Vagina (tissue), 2 donors: Measurements from ENCODE around the gene CDKN2B-AS1. TPM values are rescaled to one million over a fixed set of nuclear protein-coding genes. Genes with fewer than 3 reads are reported as not detected.

Source experiments
- DNase-seq, 2 donors: peaks; one replicate each; pipeline ENCODE4 v3.0.0-alpha.2; 2017; ENCODE audit errors: extremely low spot score in 2 of 2
- H3K27ac ChIP-seq: fragments of 200-600 bp; sonication (generic); one replicate; pipeline ENCODE4 v1.5.1; 2019
- H3K27me3 ChIP-seq: fragments of 200-600 bp; sonication (generic); one replicate; pipeline ENCODE4 v1.5.1; 2019
- H3K36me3 ChIP-seq, 2 donors: fragments of 200-600 bp; sonication (generic); one replicate each; pipeline ENCODE4 v1.5.1; 2017 to 2019
- H3K4me1 ChIP-seq: fragments of 200-600 bp; sonication (generic); one replicate; pipeline ENCODE4 v1.5.1; 2019
- H3K4me3 ChIP-seq, 2 donors: fragments of 200-600 bp; sonication (generic); 1 replicate in 1 of 2; 2 replicates in 1 of 2; pipeline ENCODE4 v1.5.1; 2016 to 2019
- H3K9me3 ChIP-seq: fragments of 200-600 bp; sonication (generic); one replicate; pipeline ENCODE4 v1.5.1; 2019
- POLR2A ChIP-seq, 2 donors: fragments of 450-650 bp; IDR thresholded peaks; one replicate each; pipeline ENCODE4 v1.6.1; 2017; ENCODE audit warnings: antibody characterized with exemption in 2 of 2, mild to moderate bottlenecking in 2 of 2, moderate library complexity in 2 of 2
- POLR2AphosphoS5 ChIP-seq, 2 donors: sonication (generic); formaldehyde crosslinking; IDR thresholded peaks; one replicate each; pipeline ENCODE4 v1.9.0; 2017; ENCODE audit warnings: antibody characterized with exemption in 2 of 2, mild to moderate bottlenecking in 2 of 2, low read depth in 1 of 2; ENCODE audit not compliant: insufficient read depth in 1 of 2
- intact Hi-C: fragments of 100-400 bp; cut with DNase I; formaldehyde crosslinking; loops from one replicate; pipeline ENCODE4 v1.15.1; 2023
- total RNA-seq: library from RNA; depleted of rRNA; stranded (reverse); fragments of >200 nt; gene quantifications from one replicate; pipeline ENCODE4 v1.2.3, GENCODE V29; 2016
- TF ChIP-seq, protein P1 (sequence below), 3 experiments: fragments of 450-650 bp in 2 of 3; fragments of 200-600 bp in 1 of 3; sonication (generic) in 1 of 3; IDR thresholded peaks; one replicate each; pipeline ENCODE4 v1.5.1; 2017 to 2019; ENCODE audit warnings: antibody characterized with exemption in 3 of 3, mild to moderate bottlenecking in 2 of 3, moderate library complexity in 2 of 3

The CDKN2B-AS1 gene
- total RNA-seq, 1 donor from 2014 or later, result 5.9 TPM

DNA sequence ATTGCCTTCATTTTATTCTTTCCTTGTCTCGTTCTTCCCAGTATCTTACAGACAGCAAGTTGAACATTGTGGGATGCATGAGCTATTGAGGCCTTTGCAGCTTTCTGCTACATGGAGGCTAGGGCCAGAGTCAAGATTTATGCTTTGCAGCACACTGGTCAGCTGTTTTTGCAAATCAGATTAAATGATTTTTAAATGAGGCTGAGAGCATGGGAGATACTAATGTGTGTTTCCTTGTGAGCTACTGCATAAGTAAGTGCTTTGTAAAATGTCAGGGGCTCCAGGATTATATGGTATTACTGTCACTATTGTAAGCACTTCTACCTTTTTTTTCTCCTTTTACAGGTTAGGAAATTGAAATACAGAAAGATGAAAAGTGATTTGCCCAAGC is 125.6 kb downstream of the CDKN2B-AS1 start:
- peaks cover 15% of the 10 kb centered on the region for H3K4me1 ChIP-seq
- H3K36me3 ChIP-seq, result no peaks in the 10 kb centered on the region
- H3K27ac ChIP-seq, result no peak overlapping the region
- H3K4me3 ChIP-seq, result no peak overlapping the region
- intact Hi-C loops, result no loop called here
- TF ChIP-seq POLR2AphosphoS5 (IDR thresholded peaks at IDR 0.05; ENCODE audit: insufficient read depth in 1 of 2, low read depth in 1 of 2), result no peak
- TF ChIP-seq, protein P1, sequence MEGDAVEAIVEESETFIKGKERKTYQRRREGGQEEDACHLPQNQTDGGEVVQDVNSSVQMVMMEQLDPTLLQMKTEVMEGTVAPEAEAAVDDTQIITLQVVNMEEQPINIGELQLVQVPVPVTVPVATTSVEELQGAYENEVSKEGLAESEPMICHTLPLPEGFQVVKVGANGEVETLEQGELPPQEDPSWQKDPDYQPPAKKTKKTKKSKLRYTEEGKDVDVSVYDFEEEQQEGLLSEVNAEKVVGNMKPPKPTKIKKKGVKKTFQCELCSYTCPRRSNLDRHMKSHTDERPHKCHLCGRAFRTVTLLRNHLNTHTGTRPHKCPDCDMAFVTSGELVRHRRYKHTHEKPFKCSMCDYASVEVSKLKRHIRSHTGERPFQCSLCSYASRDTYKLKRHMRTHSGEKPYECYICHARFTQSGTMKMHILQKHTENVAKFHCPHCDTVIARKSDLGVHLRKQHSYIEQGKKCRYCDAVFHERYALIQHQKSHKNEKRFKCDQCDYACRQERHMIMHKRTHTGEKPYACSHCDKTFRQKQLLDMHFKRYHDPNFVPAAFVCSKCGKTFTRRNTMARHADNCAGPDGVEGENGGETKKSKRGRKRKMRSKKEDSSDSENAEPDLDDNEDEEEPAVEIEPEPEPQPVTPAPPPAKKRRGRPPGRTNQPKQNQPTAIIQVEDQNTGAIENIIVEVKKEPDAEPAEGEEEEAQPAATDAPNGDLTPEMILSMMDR (IDR thresholded peaks at IDR 0.05), result no peak
- DNase-seq, result no peak
- no peaks in the 10 kb centered on the region for H3K9me3 ChIP-seq
- H3K27me3 ChIP-seq, result no peaks in the 10 kb centered on the region

DNA sequence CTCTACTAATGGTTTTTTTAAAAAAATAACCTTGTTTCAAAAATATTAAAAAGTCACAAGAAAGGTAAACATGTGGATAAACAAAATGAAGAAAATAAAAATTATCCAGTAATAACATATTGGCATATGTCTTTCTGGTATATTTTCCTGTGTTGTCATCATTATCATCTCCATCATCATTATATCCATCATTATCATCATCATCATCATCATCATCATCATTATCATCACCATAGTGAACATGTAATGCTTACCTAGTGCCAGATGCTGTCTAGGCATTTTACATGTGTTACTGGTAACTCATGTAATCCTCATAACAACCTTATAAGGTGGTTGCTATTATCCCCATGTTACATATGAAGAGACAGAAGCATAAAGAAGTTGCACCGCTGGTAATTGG is 126.0 kb downstream of the CDKN2B-AS1 start:
- H3K9me3 ChIP-seq, result no peaks in the 10 kb centered on the region
- H3K27me3 ChIP-seq, result no peaks in the 10 kb centered on the region
- no peaks in the 10 kb centered on the region for H3K36me3 ChIP-seq
- TF ChIP-seq, protein P1 (IDR thresholded peaks at IDR 0.05), result no peak
- TF ChIP-seq POLR2A (IDR thresholded peaks at IDR 0.05) (no peak), POLR2AphosphoS5 (IDR thresholded peaks at IDR 0.05; ENCODE audit: insufficient read depth in 1 of 2, low read depth in 1 of 2) (no peak)
- H3K27ac ChIP-seq, result no peak overlapping the region
- intact Hi-C loops, result no loop called here
- no peak for DNase-seq
- H3K4me3 ChIP-seq, result no peak overlapping the region
- H3K4me1 ChIP-seq, result peaks cover 15% of the 10 kb centered on the region

DNA sequence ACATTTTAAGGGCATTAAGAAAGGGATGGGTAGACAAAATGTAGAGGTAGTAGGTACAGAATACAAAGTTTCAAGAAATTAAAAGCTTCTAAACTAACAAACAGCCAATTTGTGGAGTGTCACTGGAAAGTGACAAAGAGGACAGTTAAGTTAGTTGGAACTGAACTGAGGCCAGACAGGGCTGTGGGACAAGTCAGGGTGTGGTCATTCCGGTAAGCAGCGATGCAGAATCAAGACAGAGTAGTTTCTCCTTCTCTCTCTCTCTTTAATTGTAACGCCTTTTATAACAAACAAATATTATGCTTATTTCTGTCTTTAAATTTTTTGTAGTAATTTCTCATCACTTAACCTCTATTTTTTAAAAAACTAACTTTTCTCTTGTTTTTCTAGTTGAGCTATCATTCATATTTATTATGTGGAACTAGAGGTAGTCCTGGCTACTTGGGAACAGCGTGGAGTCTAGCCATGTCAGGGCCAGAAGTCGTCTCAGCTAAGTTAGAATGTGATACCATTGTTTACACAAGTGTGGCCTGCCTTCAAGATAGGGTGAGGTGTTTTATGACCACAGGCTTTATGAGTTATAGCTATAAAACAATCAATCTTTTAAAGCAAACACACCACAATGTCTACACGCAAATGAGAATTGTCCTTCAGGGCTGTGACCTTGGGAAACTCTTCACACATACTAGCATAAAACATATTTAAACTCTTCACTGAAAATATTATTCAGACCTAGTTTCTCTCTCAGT is 129.8 kb downstream of the CDKN2B-AS1 start:
- Histone ChIP-seq H3K4me3 (no peak overlapping the region), H3K27me3 (no peaks in the 10 kb centered on the region), H3K27ac (no peak overlapping the region), H3K9me3 (no peaks in the 10 kb centered on the region), H3K36me3 (no peaks in the 10 kb centered on the region), H3K4me1 (no peaks in the 10 kb centered on the region)
- intact Hi-C loops, result no loop called here
- no peak for DNase-seq
- TF ChIP-seq POLR2AphosphoS5 (IDR thresholded peaks at IDR 0.05; ENCODE audit: insufficient read depth in 1 of 2, low read depth in 1 of 2), result no peak
- TF ChIP-seq, protein P1 (IDR thresholded peaks at IDR 0.05), result no peak
- TF ChIP-seq POLR2A (IDR thresholded peaks at IDR 0.05), result no peak

DNA sequence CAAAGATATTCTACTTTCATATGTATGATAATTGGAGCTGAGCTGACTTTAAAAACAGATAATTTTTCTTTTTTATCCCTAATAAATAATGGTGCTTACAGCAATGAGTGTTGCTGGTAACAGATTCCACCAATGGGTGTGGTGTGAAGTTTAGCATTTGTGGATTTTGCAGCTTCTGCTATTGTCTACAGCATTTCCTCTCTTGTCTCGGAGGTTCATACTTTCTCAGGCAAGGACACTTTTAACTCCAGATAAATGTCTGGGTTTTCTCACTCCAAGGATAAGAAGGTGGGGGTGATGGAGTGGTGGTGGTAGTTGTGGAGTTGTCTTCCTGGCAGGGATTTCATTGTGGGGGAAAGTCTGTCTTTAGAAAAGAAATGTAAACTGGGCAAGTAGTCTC is 134.5 kb downstream of the CDKN2B-AS1 start:
- TF ChIP-seq POLR2AphosphoS5 (IDR thresholded peaks at IDR 0.05; ENCODE audit: insufficient read depth in 1 of 2, low read depth in 1 of 2) (no peak), POLR2A (IDR thresholded peaks at IDR 0.05) (no peak)
- TF ChIP-seq, protein P1 (IDR thresholded peaks at IDR 0.05), result no peak
- H3K27ac ChIP-seq, result no peak overlapping the region
- H3K9me3 ChIP-seq, result no peaks in the 10 kb centered on the region
- no peaks in the 10 kb centered on the region for H3K4me1 ChIP-seq
- intact Hi-C loops, result no loop called here
- no peak overlapping the region for H3K4me3 ChIP-seq
- no peak for DNase-seq
- H3K36me3 ChIP-seq, result no peaks in the 10 kb centered on the region
- no peaks in the 10 kb centered on the region for H3K27me3 ChIP-seq

DNA sequence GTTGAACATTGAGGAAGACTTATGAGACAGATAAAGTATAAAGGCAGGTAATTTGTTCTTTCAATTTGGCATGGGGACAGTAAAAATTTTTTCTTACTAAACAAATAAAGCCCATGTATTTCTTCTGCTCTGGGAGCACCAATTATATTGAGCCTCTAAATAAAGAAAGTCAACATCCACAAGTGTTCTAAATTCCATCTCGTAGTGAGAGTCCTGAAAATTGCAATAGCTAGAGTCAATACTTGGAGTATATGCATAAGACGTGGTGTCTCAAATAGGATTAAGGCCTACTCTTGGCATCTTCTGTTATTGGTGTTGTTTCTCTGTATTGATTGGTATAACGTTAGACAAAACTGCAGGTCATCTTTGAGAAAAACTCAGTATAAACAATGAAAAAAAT is 135.0 kb downstream of the CDKN2B-AS1 start:
- intact Hi-C loops, result no loop called here
- no peaks in the 10 kb centered on the region for H3K36me3 ChIP-seq

More for the DNA sequence above, 135.0 kb downstream of the CDKN2B-AS1 start:
- DNase-seq, result no peak
- TF ChIP-seq, protein P1 (IDR thresholded peaks at IDR 0.05), result no peak
- TF ChIP-seq POLR2AphosphoS5 (IDR thresholded peaks at IDR 0.05; ENCODE audit: insufficient read depth in 1 of 2, low read depth in 1 of 2) (no peak), POLR2A (IDR thresholded peaks at IDR 0.05) (no peak)
- no peaks in the 10 kb centered on the region for H3K27me3 ChIP-seq
- no peak overlapping the region for H3K4me3 ChIP-seq
- no peak overlapping the region for H3K27ac ChIP-seq
- H3K4me1 ChIP-seq, result no peaks in the 10 kb centered on the region
- no peaks in the 10 kb centered on the region for H3K9me3 ChIP-seq
